Lung (tissue), 12 donors: ENCODE measurements around the gene MPZL2. TPM values are rescaled to one million over a fixed set of nuclear protein-coding genes. Genes with fewer than 3 reads are reported as not detected.

Experiments
- ATAC-seq: fragments of 200-7000 bp; cut with Tn5 transposase; one replicate; pipeline ENCODE4 v1.9.1; 2020; ENCODE audit warnings: moderate number of reproducible peaks; ENCODE audit not compliant: insufficient read depth, low FRiP score
- DNase-seq, 3 donors: peaks; one replicate each; pipeline ENCODE4 v3.0.0-alpha.2; 2013 to 2017
- H3K27ac ChIP-seq, 2 donors: one replicate each; pipeline ENCODE4 v1.5.1; 2013; ENCODE audit warnings: mild to moderate bottlenecking in 2 of 2, moderate library complexity in 2 of 2, control low read depth in 1 of 2, inconsistent platforms in 1 of 2, low read depth in 1 of 2, low read length in 1 of 2
- H3K27me3 ChIP-seq, 3 donors: one replicate each; pipeline ENCODE4 v1.5.1; 2013; ENCODE audit warnings: low read length in 2 of 3; ENCODE audit not compliant: control insufficient read depth in 3 of 3, insufficient read depth in 3 of 3
- H3K36me3 ChIP-seq, 4 donors: one replicate each; pipeline ENCODE4 v1.5.1; 2013; ENCODE audit warnings: low read length in 4 of 4, mild to moderate bottlenecking in 1 of 4, moderate library complexity in 1 of 4; ENCODE audit not compliant: control insufficient read depth in 4 of 4, insufficient read depth in 4 of 4
- H3K4me1 ChIP-seq, 5 donors: one replicate each; pipeline ENCODE4 v1.5.1; 2013; ENCODE audit warnings: low read length in 5 of 5, mild to moderate bottlenecking in 2 of 5, moderate library complexity in 1 of 5; ENCODE audit not compliant: control insufficient read depth in 5 of 5, insufficient read depth in 5 of 5
- H3K4me3 ChIP-seq: one replicate; pipeline ENCODE4 v1.5.1; 2013; ENCODE audit warnings: mild to moderate bottlenecking, control low read depth, moderate library complexity
- H3K9ac ChIP-seq, 2 donors: one replicate each; pipeline ENCODE4 v1.5.1; 2013; ENCODE audit warnings: low read length in 2 of 2, control low read depth in 1 of 2; ENCODE audit not compliant: insufficient read depth in 1 of 2
- H3K9me3 ChIP-seq, 4 donors: one replicate each; pipeline ENCODE4 v1.5.1; 2013; ENCODE audit warnings: low read length in 3 of 4, mild to moderate bottlenecking in 1 of 4, moderate library complexity in 1 of 4; ENCODE audit not compliant: control insufficient read depth in 4 of 4, insufficient read depth in 3 of 4
- whole genome bisulfite sequencing, 2 donors: extraction: QIAGEN DNeasy Blood & Tissue Kit; methylation state at CpG; one replicate each; pipeline ENCODE4 v1.1.7; 2013; 5-methylcytosine and 5-hydroxymethylcytosine counted together
- polyA plus RNA-seq, 2 donors: library from polyadenylated mRNA; stranded (reverse); fragments of 200-250 nt; gene quantifications; one replicate each; pipeline ENCODE4 v1.2.1, GENCODE V29; 2013
- total RNA-seq, 2 donors: library from RNA; depleted of rRNA in 1 of 2; stranded (reverse); fragments of >200 nt in 1 of 2; gene quantifications; one replicate each; pipeline ENCODE4 v1.2.1, GENCODE V29; 2014 to 2021
- TF ChIP-seq, protein P1 (sequence below): IDR thresholded peaks from 2 replicates; pipeline ENCODE4 v1.5.1; 2012; ENCODE audit warnings: mild to moderate bottlenecking; ENCODE audit errors: control extremely low read depth, extremely low read depth
- donor health status: control.
- donor health status: control.
- donor health status: Bipolar disorder and iron deficiency.
- donor health status: healthy.
- donor health status: DM: yes; HTN: yes; CAD: no.

MPZL2 gene
- total and polyA plus RNA-seq, 4 donors: 87.2 to 143 (median 118) TPM

DNA sequence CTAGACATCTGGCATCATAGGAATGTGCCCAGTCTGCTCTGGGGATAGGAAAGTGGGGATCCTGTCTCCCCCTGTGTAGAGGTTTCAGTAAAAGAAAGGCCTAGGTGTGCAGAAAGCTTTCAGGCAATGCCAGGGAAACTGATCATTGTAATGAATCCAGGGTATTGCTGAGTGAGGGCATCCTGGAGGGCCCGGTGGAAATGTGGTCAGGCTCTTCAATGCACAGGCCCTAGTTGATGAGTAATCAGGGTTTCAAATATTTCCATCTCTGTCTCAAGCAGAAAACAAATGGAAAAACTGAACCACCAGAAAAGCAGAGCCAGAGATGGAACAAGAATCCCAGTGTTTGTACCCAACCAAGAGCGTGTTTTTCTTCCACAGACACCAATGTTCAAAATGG is 42.5 kb upstream of the MPZL2 start:
- TF ChIP-seq, protein P1, sequence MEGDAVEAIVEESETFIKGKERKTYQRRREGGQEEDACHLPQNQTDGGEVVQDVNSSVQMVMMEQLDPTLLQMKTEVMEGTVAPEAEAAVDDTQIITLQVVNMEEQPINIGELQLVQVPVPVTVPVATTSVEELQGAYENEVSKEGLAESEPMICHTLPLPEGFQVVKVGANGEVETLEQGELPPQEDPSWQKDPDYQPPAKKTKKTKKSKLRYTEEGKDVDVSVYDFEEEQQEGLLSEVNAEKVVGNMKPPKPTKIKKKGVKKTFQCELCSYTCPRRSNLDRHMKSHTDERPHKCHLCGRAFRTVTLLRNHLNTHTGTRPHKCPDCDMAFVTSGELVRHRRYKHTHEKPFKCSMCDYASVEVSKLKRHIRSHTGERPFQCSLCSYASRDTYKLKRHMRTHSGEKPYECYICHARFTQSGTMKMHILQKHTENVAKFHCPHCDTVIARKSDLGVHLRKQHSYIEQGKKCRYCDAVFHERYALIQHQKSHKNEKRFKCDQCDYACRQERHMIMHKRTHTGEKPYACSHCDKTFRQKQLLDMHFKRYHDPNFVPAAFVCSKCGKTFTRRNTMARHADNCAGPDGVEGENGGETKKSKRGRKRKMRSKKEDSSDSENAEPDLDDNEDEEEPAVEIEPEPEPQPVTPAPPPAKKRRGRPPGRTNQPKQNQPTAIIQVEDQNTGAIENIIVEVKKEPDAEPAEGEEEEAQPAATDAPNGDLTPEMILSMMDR: no peak
- no peak for DNase-seq
- no peak for ATAC-seq
- Histone ChIP-seq H3K27ac (no peak overlapping the region), H3K9ac (no peak overlapping the region), H3K4me1 (no peaks in the 10 kb centered on the region), H3K27me3 (peaks cover 0 to 3% (median 3%) of the 10 kb centered on the region in 3 donors), H3K9me3 (no peaks in the 10 kb centered on the region), H3K36me3 (no peaks in the 10 kb centered on the region), H3K4me3 (no peak overlapping the region)
- WGBS, 2 donors: 77 to 85% methylated on average over 2 of the region's 2 CpGs

DNA sequence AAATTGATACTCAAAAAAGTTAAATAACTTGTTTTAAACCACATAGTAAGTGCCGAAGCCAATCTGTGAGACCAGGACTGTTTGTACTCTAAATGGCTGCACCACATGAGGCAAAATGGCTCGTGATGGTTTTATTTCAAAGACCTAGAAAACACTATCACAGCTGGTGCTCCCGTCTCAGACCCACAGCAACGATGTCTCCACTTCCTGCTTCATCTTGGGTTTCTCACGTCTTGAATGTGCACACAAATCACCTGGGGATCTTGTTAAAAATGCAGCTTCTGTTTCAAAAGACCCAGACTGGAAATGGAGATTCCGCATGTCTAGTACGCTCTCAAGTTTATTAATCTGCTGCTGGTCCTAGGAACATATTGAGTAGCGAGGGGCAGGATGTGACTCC is 41.6 kb upstream of the MPZL2 start:
- WGBS, 2 donors: 66 to 67% methylated on average over 8 of the region's 8 CpGs
- H3K9ac ChIP-seq: no peak overlapping the region
- no peaks in the 10 kb centered on the region for H3K4me1 ChIP-seq
- H3K27me3 ChIP-seq: peaks cover 0 to 6% (median 3%) of the 10 kb centered on the region in 3 donors
- no peaks in the 10 kb centered on the region for H3K9me3 ChIP-seq
- no peak overlapping the region for H3K4me3 ChIP-seq
- H3K27ac ChIP-seq: no peak overlapping the region
- H3K36me3 ChIP-seq: no peaks in the 10 kb centered on the region
- DNase-seq (no peak), ATAC-seq (no peak)
- TF ChIP-seq, protein P1: no peak

DNA sequence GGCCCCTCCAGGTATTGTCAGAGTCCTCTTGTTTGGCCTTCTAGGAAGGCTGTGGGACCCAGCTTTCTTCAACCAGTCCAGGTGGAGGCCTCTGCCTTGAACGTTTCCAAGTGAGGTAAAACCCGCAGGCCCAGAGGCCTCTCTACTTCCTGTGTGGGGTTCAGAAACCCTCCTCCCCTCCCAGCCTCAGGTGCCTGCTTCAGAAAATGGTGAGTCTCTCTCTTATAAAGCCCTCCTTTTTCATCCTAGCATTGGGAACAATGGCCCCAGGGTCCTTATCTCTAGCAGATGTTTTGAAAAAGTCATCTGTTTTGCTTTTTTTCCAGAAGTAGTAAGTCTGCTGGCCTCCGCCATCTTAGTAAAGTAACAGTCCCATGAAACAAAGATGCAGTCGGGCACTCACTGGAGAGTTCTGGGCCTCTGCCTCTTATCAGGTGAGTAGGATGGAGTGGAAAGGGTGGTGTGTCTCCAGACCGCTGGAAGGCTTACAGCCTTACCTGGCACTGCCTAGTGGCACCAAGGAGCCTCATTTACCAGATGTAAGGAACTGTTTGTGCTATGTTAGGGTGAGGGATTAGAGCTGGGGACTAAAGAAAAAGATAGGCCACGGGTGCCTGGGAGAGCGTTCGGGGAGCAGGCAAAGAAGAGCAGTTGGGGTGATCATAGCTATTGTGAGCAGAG is 40.6 kb upstream of the MPZL2 start, which contains the start of gene CD3E:
Gene CD3E, plus strand, starts transcription at position 163 of the 681 bp plus-strand sequence. Its CDS starts 223 bp downstream, at position 386.
- DNase-seq (no peak), ATAC-seq (no peak)
- no peaks in the 10 kb centered on the region for H3K36me3 ChIP-seq
- H3K4me3 ChIP-seq: no peak within 1 kb of the TSS
- TF ChIP-seq, protein P1: no peak
- no peak within 1 kb of the TSS for H3K9ac ChIP-seq
- WGBS, 2 donors: 74 to 75% methylated on average over 8 of the region's 8 CpGs
- H3K27me3 ChIP-seq: peaks cover 0 to 6% (median 3%) of the 10 kb centered on the region in 3 donors
- H3K9me3 ChIP-seq: no peaks in the 10 kb centered on the region
- H3K4me1 ChIP-seq: no peaks in the 10 kb centered on the region
- H3K27ac ChIP-seq: no peak within 1 kb of the TSS

DNA sequence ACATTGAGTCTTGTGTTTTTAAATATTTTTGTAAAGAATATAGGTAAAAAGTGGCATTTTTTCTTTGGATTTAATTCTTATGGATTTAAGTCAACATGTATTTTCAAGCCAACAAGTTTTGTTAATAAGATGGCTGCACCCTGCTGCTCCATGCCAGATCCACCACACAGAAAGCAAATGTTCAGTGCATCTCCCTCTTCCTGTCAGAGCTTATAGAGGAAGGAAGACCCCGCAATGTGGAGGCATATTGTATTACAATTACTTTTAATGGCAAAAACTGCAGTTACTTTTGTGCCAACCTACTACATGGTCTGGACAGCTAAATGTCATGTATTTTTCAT is 40.1 kb upstream of the MPZL2 start:
- ATAC-seq: no peak
- no peak for DNase-seq
- Histone ChIP-seq H3K4me1 (no peaks in the 10 kb centered on the region), H3K4me3 (no peak overlapping the region), H3K27ac (no peak overlapping the region), H3K9ac (no peak overlapping the region), H3K36me3 (no peaks in the 10 kb centered on the region), H3K9me3 (no peaks in the 10 kb centered on the region), H3K27me3 (peaks cover 0 to 6% (median 0%) of the 10 kb centered on the region in 3 donors)
- WGBS, 2 donors: 50 to 60% methylated on average over 1 of the region's 1 CpG
- TF ChIP-seq, protein P1: no peak
